ENCODE results near the gene RTN4.
"Not testable (repeated sequence)": the region's sequence is repeated elsewhere in the genome, so short reads cannot be mapped to it uniquely, and the experiment has no call there.

The RTN4 gene

GRCh38 chr2:55092439-55092838, 42.2 kb upstream of the RTN4 start:
- Histone ChIP-seq H3K9me2 (ENCODE audit: low read depth, low read length) (no peaks in the 10 kb centered on the region), H3K27ac (ENCODE audit: low read depth, low read length, poor library complexity, severe bottlenecking) (no peak overlapping the region), H3K36me3 (ENCODE audit: insufficient read depth, low read length) (no peaks in the 10 kb centered on the region), H3K9ac (ENCODE audit: low read length) (no peak overlapping the region), H3K4me1 (ENCODE audit: insufficient read depth, low read length, severe bottlenecking) (no peaks in the 10 kb centered on the region), H3K27me3 (ENCODE audit: insufficient read depth, low read length) (no peaks in the 10 kb centered on the region), H3K79me2 (ENCODE audit: insufficient read depth, low read length) (no peaks in the 10 kb centered on the region), H2AFZ (ENCODE audit: low read length) (no peak overlapping the region), H3K4me2 (ENCODE audit: low read length) (no peak overlapping the region), H4K20me1 (ENCODE audit: insufficient read depth, low read length) (no peaks in the 10 kb centered on the region), H3K4me3 (ENCODE audit: low read depth, low read length, poor library complexity, severe bottlenecking) (no peak overlapping the region), H3K9me3 (ENCODE audit: low read length) (no peaks in the 10 kb centered on the region), H3F3A (ENCODE audit: insufficient read depth, low read length) (no peaks in the 10 kb centered on the region)
- no peak for TF ChIP-seq CTCF (IDR thresholded peaks at IDR 0.05; ENCODE audit: low read length)
- TF ChIP-seq EZH2 (IDR thresholded peaks at IDR 0.05; ENCODE audit: borderline replicate concordance, low read length): no peak

- not testable (repeated sequence) for H3K27me3 ChIP-seq (ENCODE audit: insufficient read depth, low read length); H3K79me2 ChIP-seq (ENCODE audit: insufficient read depth, low read length); H2AFZ ChIP-seq (ENCODE audit: low read length); H3K9me2 ChIP-seq (ENCODE audit: low read depth, low read length); H3K4me1 ChIP-seq (ENCODE audit: insufficient read depth, low read length, severe bottlenecking); H3K27ac ChIP-seq (ENCODE audit: low read depth, low read length, poor library complexity, severe bottlenecking); H4K20me1 ChIP-seq (ENCODE audit: insufficient read depth, low read length); H3K4me3 ChIP-seq (ENCODE audit: low read depth, low read length, poor library complexity, severe bottlenecking); H3K9me3 ChIP-seq (ENCODE audit: low read length); H3K36me3 ChIP-seq (ENCODE audit: insufficient read depth, low read length); H3K9ac ChIP-seq (ENCODE audit: low read length); H3F3A ChIP-seq (ENCODE audit: insufficient read depth, low read length); H3K4me2 ChIP-seq (ENCODE audit: low read length)
These were observed 41.4 kb upstream of the RTN4 start for GRCh38 chr2:55091681-55092080.

GRCh38 chr2:55090702-55091101, 40.5 kb upstream of the RTN4 start:
- Histone ChIP-seq H2AFZ (ENCODE audit: low read length) (no peak overlapping the region), H3K4me1 (ENCODE audit: insufficient read depth, low read length, severe bottlenecking) (no peaks in the 10 kb centered on the region), H3F3A (ENCODE audit: insufficient read depth, low read length) (no peaks in the 10 kb centered on the region)

More at GRCh38 chr2:55090702-55091101, 40.5 kb upstream of the RTN4 start:
- H3K4me2 ChIP-seq (ENCODE audit: low read length): no peak overlapping the region
- H3K27me3 ChIP-seq (ENCODE audit: insufficient read depth, low read length): no peaks in the 10 kb centered on the region
- no peak overlapping the region for H3K9ac ChIP-seq (ENCODE audit: low read length)
- H3K4me3 ChIP-seq (ENCODE audit: low read depth, low read length, poor library complexity, severe bottlenecking): no peak overlapping the region
- no peaks in the 10 kb centered on the region for H3K9me2 ChIP-seq (ENCODE audit: low read depth, low read length)
- TF ChIP-seq EZH2 (IDR thresholded peaks at IDR 0.05; ENCODE audit: borderline replicate concordance, low read length) (no peak), CTCF (IDR thresholded peaks at IDR 0.05; ENCODE audit: low read length) (no peak)
- no peaks in the 10 kb centered on the region for H4K20me1 ChIP-seq (ENCODE audit: insufficient read depth, low read length)
- no peak overlapping the region for H3K27ac ChIP-seq (ENCODE audit: low read depth, low read length, poor library complexity, severe bottlenecking)
- H3K79me2 ChIP-seq (ENCODE audit: insufficient read depth, low read length): no peaks in the 10 kb centered on the region
- no peaks in the 10 kb centered on the region for H3K36me3 ChIP-seq (ENCODE audit: insufficient read depth, low read length)
- no peaks in the 10 kb centered on the region for H3K9me3 ChIP-seq (ENCODE audit: low read length)
